Stomach (tissue), 4 donors: ENCODE measurements around the gene CTNND2.

Source experiments
- POLR2A ChIP-seq, 4 donors: fragments of 450-650 bp; IDR thresholded peaks; one replicate each; pipeline ENCODE4 v1.6.1; 2016; ENCODE audit warnings: antibody characterized with exemption in 4 of 4, control low read depth in 2 of 4, mild to moderate bottlenecking in 1 of 4, moderate library complexity in 1 of 4
- TF ChIP-seq, protein P1 (sequence below), 7 experiments: fragments of 450-650 bp in 4 of 7; fragments of 200-600 bp in 3 of 7; sonication (generic) in 3 of 7; IDR thresholded peaks; one replicate each; pipeline ENCODE4 v1.5.1; 2016 to 2019; ENCODE audit warnings: antibody characterized with exemption in 7 of 7, control low read depth in 2 of 7, mild to moderate bottlenecking in 1 of 7

DNA sequence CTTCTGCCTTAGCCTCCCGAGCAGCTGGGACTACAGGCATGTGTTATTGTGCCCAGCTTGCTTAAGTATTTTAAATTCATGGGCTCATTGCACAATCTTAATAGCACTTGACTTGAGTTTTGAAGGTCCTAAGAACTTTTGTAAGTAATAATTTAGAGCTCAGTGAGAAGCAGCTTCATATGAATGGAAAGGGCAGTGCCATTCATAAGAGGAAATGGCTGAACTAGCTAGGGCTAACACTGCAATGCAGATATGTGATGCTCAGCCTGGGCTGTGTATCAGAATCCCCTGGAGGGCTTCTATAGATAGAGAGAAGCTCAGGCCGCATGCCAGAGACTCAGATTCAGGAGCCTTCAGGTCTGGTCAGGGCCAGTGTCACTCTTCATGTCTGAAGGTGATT is 847.7 kb downstream of the CTNND2 start:
- no peak for TF ChIP-seq POLR2A (IDR thresholded peaks at IDR 0.05)
- TF ChIP-seq, protein P1, sequence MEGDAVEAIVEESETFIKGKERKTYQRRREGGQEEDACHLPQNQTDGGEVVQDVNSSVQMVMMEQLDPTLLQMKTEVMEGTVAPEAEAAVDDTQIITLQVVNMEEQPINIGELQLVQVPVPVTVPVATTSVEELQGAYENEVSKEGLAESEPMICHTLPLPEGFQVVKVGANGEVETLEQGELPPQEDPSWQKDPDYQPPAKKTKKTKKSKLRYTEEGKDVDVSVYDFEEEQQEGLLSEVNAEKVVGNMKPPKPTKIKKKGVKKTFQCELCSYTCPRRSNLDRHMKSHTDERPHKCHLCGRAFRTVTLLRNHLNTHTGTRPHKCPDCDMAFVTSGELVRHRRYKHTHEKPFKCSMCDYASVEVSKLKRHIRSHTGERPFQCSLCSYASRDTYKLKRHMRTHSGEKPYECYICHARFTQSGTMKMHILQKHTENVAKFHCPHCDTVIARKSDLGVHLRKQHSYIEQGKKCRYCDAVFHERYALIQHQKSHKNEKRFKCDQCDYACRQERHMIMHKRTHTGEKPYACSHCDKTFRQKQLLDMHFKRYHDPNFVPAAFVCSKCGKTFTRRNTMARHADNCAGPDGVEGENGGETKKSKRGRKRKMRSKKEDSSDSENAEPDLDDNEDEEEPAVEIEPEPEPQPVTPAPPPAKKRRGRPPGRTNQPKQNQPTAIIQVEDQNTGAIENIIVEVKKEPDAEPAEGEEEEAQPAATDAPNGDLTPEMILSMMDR (IDR thresholded peaks at IDR 0.05), result no peak
